Raji (cell line): Measurements from ENCODE around the gene SH3TC1.

Experiments
- POLR2A ChIP-seq: IDR thresholded peaks from 2 replicates; pipeline ENCODE4 v1.6.1; 2011; ENCODE audit warnings: low read depth, low read length, control low read depth; ENCODE audit not compliant: insufficient read depth

The SH3TC1 gene

GRCh38 chr4:8231551-8232049, 32.5 kb downstream of the SH3TC1 start:
- no peak for TF ChIP-seq POLR2A

DNA sequence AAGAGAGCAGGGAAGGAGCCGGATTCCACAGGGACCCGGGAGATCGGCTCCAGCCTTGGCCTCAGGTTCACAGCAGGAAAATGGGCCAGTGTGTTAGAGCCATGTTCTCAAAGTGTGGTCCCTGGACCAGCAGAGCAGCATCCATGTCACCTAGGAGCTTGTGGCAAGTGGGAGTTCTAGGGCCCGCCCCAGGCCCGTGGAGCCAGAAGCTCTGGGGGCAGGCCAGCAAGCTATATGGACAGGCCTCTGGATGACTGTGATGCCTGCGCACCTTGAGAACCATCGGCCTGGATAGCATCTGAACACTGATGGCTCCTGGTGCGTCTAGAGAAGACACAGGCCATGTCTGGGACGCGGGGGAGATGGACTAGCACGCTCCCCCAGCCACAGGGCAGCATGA, 33.7 kb downstream of the SH3TC1 start:
- TF ChIP-seq POLR2A: no peak

DNA sequence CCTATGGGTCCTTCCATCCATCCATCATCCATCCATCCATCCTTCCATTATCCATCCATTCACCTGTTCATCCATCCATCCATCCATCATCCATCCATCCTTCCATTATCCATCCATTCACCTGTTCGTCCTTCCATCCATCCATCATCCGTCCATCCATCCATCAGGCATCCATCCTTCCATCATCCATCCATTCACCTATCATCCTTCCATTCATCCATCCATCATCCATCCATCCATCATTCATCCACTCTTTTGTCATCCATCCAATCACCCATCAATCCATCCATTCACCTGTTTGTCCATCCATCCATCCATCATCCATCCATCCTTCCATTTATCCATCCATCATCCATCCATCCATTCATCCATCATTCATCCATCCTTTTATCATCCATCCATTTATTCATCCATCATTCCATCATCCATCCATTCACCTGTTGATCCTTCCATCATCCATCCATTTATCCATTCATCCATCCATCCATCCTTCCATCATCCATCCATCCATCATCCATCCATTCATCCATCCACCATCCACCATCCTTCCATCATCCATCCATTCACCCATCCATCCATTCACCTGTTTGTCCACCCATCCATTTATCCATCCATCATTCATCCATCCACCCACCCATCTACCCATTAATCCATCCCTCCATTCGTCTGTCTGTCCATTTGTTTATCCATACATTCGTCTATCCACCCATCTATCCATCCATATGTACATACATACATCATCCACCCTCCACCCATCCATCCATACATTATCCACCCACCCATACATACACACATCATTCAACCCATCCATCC, 34.8 kb downstream of the SH3TC1 start:
- TF ChIP-seq POLR2A: no peak

GRCh38 chr4:8234715-8235114, 35.6 kb downstream of the SH3TC1 start:
- TF ChIP-seq POLR2A: no peak

GRCh38 chr4:8235224-8235623, 36.1 kb downstream of the SH3TC1 start:
- TF ChIP-seq POLR2A: no peak

- no peak for TF ChIP-seq POLR2A
Observed at GRCh38 chr4:8235686-8236085, 36.6 kb downstream of the SH3TC1 start.

DNA sequence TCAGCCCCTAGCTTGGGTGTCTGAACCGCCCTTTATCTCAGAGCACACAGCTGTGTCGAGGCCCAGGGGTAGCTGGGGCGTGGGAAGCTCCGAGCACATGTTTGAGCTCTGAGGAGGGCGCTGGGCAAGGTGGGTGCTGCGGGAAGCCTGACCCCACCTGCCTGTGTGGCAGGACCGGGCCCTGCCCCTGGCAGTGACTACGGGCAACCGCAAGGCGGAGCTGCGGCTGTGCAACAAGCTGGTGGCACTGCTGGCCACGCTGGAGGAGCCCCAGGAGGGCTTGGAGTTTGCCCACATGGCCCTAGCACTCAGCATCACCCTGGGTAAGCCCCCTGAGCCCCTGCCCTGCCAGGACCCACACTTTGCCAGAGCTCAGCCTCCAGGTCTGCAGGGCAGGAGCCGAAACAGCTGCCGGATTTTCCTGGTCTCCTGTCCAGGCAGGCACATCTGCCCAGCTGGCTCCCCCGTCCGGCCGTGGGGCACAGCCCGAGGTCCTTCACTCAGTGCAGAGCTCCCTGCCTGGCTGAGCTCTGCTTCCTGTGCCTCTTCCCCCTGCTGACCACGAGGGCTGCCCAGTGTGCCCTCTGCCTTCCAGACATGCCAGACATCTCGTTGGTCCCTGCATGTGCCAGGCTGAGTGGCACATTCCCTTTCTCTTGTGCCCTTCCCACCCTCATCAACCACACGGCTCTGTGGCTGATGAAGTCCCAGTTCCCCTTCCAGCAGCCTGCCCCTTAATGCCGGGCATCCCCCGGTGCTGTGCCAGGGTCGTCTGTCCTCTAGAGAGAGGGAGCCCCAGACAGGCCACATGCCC, 37.2 kb downstream of the SH3TC1 start:
- no peak for TF ChIP-seq POLR2A

GRCh38 chr4:8236920-8237195, 37.8 kb downstream of the SH3TC1 start:
- TF ChIP-seq POLR2A: no peak

DNA sequence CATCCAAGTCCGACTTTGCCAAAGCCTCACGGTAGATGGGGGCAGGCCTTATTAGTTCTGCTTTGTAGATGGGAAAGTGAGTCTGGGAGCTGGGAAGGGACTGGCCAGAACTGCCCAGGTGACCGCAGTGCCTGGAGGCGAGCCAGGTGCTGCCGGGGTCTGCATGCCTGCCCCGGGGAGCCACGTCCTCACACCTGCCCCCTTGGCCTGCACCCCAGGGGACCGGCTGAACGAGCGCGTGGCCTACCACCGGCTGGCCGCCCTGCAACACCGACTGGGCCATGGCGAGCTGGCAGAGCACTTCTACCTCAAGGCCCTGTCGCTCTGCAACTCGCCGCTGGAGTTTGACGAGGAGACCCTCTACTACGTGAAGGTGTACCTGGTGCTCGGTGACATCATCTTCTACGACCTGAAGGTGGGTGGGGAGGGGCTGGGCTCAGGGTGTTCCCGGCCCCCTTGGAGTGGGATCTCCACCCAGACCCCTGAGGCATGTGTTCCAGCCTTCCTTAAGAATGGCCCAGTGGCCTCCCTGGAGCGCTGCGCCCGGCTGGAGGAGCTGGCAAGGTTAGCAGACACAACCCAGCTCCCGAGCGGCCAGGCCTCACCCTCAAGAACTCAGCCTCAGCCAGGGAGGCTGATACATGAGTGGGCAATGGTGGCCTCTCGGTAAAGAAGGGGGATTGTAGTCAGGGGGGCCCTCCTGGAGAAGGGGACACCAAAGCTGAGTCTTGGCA, 38.3 kb downstream of the SH3TC1 start:
- no peak for TF ChIP-seq POLR2A

DNA sequence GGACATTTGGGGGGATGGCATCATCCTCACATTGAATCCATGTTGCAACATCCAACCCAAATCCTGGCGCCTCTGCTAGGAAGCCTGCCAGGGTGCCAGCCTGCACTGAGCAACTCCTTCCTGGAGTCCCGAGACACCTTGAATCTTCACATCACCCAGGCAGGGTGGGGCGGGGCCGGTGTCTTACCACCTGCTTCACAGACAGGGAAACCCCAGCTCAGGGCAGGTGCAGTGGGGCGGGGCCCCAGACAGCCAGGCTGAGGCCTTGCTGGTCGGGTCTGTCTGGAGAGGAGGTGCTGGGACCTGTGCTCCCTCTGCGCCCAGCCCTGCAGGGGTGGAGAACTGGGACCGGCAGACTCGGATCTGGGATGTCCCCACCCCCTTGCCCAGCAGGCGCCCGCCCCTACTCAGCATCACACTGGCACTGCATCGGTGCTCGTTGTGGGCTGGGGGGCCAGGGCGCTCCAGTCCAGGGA, 39.0 kb downstream of the SH3TC1 start:
- no peak for TF ChIP-seq POLR2A

- no peak for TF ChIP-seq POLR2A
Observed at GRCh38 chr4:8238515-8239053, 39.5 kb downstream of the SH3TC1 start.

DNA sequence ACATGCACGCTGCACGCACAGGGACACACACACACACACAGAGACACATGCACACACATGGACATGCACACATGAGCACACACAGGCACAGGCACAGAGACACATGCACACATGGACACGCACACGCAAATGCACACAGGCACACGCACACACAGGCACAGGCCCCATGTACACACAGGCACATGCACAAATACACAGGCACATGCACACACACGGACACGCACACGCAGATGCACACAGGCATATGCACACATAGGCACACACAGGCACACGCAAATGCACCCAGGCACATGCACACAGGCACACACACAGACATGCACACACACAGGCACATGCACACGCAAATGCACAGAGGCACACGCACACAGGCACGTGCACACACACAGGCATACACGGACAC, 40.1 kb downstream of the SH3TC1 start:
- TF ChIP-seq POLR2A: no peak

- TF ChIP-seq POLR2A: no peak
Observed at GRCh38 chr4:8239661-8240060, 40.6 kb downstream of the SH3TC1 start.

GRCh38 chr4:8240211-8241041, 41.3 kb downstream of the SH3TC1 start:
- TF ChIP-seq POLR2A: no peak
